ENCODE data around the gene DBF4. TPM values are rescaled to one million over a fixed set of nuclear protein-coding genes. Genes with fewer than 3 reads are reported as not detected.

Gene DBF4
- total and polyA plus RNA-seq, 2 of the 4 experiments (the other 2 are of a cell fraction), result 6.4 to 7.2 TPM

DNA sequence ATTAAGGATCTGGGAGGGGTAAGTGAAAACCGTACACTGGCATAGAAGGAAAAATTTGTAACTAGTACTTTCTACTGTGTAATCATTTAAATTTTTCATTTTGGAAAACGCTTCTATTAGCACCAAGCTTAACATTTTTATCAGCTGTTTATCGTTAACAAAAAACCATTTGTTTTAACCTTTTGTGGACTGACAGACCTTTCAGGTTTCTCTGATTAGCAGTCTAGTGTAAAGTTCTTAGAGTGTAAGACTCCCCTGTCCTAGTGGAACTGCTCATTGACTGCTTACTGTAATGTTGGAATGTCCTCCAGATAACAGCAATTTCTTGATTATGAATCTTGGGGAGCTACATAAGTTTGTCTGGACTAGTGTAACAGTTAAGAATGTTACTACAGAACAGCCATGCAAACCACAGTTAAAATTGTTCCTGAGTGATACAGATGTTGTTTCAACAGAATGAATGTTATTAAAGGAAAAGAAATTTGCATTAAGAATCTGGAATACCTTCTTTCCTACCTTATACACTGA, 2.0 kb downstream of the DBF4 start:
- no peaks in the 10 kb centered on the region for H3K9me3 ChIP-seq (ENCODE audit: control insufficient read depth, insufficient read depth, low read length)
- no TSS peak for BruUV-seq (replicated peaks)
- in situ Hi-C loops (cut with MboI; ENCODE audit: low sequenced_read_pairs), result loop anchor here (10.0 kb wide), 1 partner anchor 563 kb away; no protein-coding TSS in a partner anchor

More for the DNA sequence above, 2.0 kb downstream of the DBF4 start:
- peak overlapping the region; percentile 16 for H2BK5ac ChIP-seq (ENCODE audit: low read depth, low read length, poor library complexity, severe bottlenecking)
- no CpG with 5 or more reads among the region's 3 CpGs for WGBS, 2 experiments (ENCODE audit: extremely low coverage in 2 of 2, insufficient read length in 1 of 2)
- H2BK15ac ChIP-seq (ENCODE audit: low read depth, low read length), result no peak overlapping the region
- CTCF ChIA-PET, result no interaction called here
- POLR2A ChIA-PET (ENCODE audit: unreplicated experiment), result no interaction called here
- H3K27me3 ChIP-seq (ENCODE audit: control insufficient read depth, insufficient read depth, low read length), result no peaks in the 10 kb centered on the region
- no peak overlapping the region for H2AK9ac ChIP-seq (replicated peaks; ENCODE audit: low read depth, low read length, poor library complexity)
- H3K4me1 ChIP-seq (ENCODE audit: control insufficient read depth, insufficient read depth, low read length), result no peaks in the 10 kb centered on the region
- H3K4ac ChIP-seq (ENCODE audit: low read depth, low read length), result no peak overlapping the region
- dilution Hi-C loops (cut with HindIII; ENCODE audit: low sequenced_read_pairs, unreplicated experiment), result no loop called here
- H2BK120ac ChIP-seq (ENCODE audit: low read depth, low read length), result no peak overlapping the region
- H4K5ac ChIP-seq (ENCODE audit: low read depth, low read length), result no peak overlapping the region
- no peak for ATAC-seq (ENCODE audit: low read depth)
- TF ChIP-seq CTCF (conservative IDR thresholded peaks at IDR 0.05; ENCODE audit: low read depth, low read length) (no peak), FOS (IDR thresholded peaks at IDR 0.05; ENCODE audit: low read depth, low read length) (no peak), SMC3 (IDR thresholded peaks at IDR 0.05; ENCODE audit: low read depth, low read length) (no peak), CEBPB (IDR thresholded peaks at IDR 0.05; ENCODE audit: low read depth, low read length) (no peak), CHD1 (IDR thresholded peaks at IDR 0.05; ENCODE audit: low read depth, low read length) (no peak), MXI1 (IDR thresholded peaks at IDR 0.05; ENCODE audit: borderline replicate concordance, low read depth, low read length) (no peak), MAFK (IDR thresholded peaks at IDR 0.05; ENCODE audit: low read depth, low read length) (no peak), POLR2A (IDR thresholded peaks at IDR 0.05; ENCODE audit: low read depth, low read length) (no peak), BHLHE40 (IDR thresholded peaks at IDR 0.05; ENCODE audit: low read depth, low read length) (no peak), RAD21 (IDR thresholded peaks at IDR 0.05; ENCODE audit: low read length) (no peak)
- TF ChIP-seq, protein P1, sequence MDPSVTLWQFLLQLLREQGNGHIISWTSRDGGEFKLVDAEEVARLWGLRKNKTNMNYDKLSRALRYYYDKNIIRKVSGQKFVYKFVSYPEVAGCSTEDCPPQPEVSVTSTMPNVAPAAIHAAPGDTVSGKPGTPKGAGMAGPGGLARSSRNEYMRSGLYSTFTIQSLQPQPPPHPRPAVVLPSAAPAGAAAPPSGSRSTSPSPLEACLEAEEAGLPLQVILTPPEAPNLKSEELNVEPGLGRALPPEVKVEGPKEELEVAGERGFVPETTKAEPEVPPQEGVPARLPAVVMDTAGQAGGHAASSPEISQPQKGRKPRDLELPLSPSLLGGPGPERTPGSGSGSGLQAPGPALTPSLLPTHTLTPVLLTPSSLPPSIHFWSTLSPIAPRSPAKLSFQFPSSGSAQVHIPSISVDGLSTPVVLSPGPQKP (IDR thresholded peaks at IDR 0.05; ENCODE audit: borderline replicate concordance, low read depth, low read length), result no peak
- TF ChIP-seq, protein P2, sequence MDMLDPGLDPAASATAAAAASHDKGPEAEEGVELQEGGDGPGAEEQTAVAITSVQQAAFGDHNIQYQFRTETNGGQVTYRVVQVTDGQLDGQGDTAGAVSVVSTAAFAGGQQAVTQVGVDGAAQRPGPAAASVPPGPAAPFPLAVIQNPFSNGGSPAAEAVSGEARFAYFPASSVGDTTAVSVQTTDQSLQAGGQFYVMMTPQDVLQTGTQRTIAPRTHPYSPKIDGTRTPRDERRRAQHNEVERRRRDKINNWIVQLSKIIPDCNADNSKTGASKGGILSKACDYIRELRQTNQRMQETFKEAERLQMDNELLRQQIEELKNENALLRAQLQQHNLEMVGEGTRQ (IDR thresholded peaks at IDR 0.05; ENCODE audit: low read depth, low read length), result no peak
- peak overlapping the region; percentile 46 for H3K14ac ChIP-seq (replicated peaks; ENCODE audit: low read depth, low read length)
- peak overlapping the region; percentile 77 for H3K23ac ChIP-seq (ENCODE audit: low read depth, low read length)
- H3K4me2 ChIP-seq (ENCODE audit: low read depth, low read length), result peak overlapping the region; percentile 78
- H3K18ac ChIP-seq (ENCODE audit: low read depth, low read length), result no peak overlapping the region
- no peak overlapping the region; the same call in 1 of the 2 replicates for H3K9ac ChIP-seq (ENCODE audit: low read depth, low read length)
- H4K20me1 ChIP-seq (ENCODE audit: insufficient read depth, low read length), result no peaks in the 10 kb centered on the region
- H3K4me3 ChIP-seq (ENCODE audit: insufficient read depth, low read depth, low read length), result no peak overlapping the region; the same call in 1 of the 2 replicates
- intact Hi-C loops (cut with micrococcal nuclease), result loop anchor here (5.0 to 10.0 kb wide), 4 partner anchors 41 to 723 kb away; partner anchors contain the start of gene DMTF1
- H2AFZ ChIP-seq (replicated peaks; ENCODE audit: low read length, poor library complexity), result no peak overlapping the region
- H3K56ac ChIP-seq (ENCODE audit: extremely low read depth, insufficient read depth, low read length), result no peak overlapping the region; the same call in 1 of the 2 replicates
- H2BK20ac ChIP-seq (ENCODE audit: low read depth, low read length), result no peak overlapping the region
- DNase-seq, result peak; percentile 31
- 0 out of 4 replicates have a peak overlapping the region, but pooled peaks of 1 of the 2 experiments have one; percentile 5 for H4K8ac ChIP-seq (ENCODE audit: low read depth in 2 of 2, low read length in 2 of 2)
- no peak overlapping the region for H4K91ac ChIP-seq (ENCODE audit: insufficient read depth, low read depth, low read length)
- H3K79me1 ChIP-seq (ENCODE audit: low read depth in 1 of 2, low read length in 2 of 2), result peaks cover 7 to 23% of the 10 kb centered on the region in 2 experiments; a peak in 3 of 4 replicates
- H3K36me3 ChIP-seq (ENCODE audit: control insufficient read depth, insufficient read depth, low read length), result no peaks in the 10 kb centered on the region
- H3K9me1 ChIP-seq (ENCODE audit: insufficient read depth, low read length), result no peaks in the 10 kb centered on the region
- no peak overlapping the region for H2AK5ac ChIP-seq (ENCODE audit: low read depth, low read length)
- no peak overlapping the region for H3K27ac ChIP-seq (ENCODE audit: insufficient read depth, low read length)

All from IMR-90 (cell line).